T-helper 2 cell treated with Interferon-gamma antibody and Interleukin-4, amounts not matched to agents 5 μg/mL and 100 μg/mL, for 36 hours (primary cell): ENCODE measurements around the gene PTPRZ1.

ENCODE experiments used
- DNase-seq: peaks from one replicate; pipeline ENCODE4 v3.0.0; 2021; ENCODE audit warnings: low spot score
- H3K27ac Mint-ChIP-seq: one replicate; pipeline ENCODE4 v1.8.0; 2021; ENCODE audit warnings: mild to moderate bottlenecking, mixed read lengths
- H3K27me3 Mint-ChIP-seq: one replicate; pipeline ENCODE4 v1.8.0; 2021; ENCODE audit warnings: low read depth, mixed read lengths
- H3K36me3 Mint-ChIP-seq: one replicate; pipeline ENCODE4 v1.8.0; 2021; ENCODE audit warnings: low read depth, mixed read lengths
- H3K4me1 Mint-ChIP-seq: one replicate; pipeline ENCODE4 v1.8.0; 2021; ENCODE audit warnings: low read depth, mixed read lengths
- H3K4me3 Mint-ChIP-seq: one replicate; pipeline ENCODE4 v1.8.0; 2022; ENCODE audit warnings: mild to moderate bottlenecking, moderate library complexity, mixed read lengths
- H3K9me3 Mint-ChIP-seq: one replicate; pipeline ENCODE4 v1.8.0; 2021; ENCODE audit warnings: mixed read lengths

PTPRZ1 gene

DNA sequence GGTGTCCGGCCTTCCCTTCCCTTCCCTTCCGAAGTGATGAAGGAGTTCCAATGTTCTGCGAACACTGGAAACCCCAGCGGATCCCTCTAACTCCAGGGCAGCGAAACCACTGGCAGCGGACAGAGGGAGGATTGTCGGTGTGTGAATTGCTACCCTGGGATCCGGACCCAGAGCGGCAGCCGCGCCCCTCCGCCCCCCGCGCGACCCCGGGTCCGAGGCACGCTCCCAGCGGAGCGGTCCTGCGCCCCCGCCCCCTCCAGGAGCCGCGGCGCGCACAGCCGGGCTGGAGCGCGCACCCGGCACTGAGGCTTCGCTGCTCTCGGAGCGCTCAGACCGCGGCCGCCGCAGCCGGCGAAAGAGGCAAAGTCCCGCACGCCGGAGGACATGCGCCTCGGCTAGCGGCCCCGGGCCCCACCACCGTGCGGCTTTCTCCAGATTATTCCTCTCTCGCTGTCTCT, at the start of gene PTPRZ1:
TSS of gene PTPRZ1 (plus strand) at position 331 of the 458 bp plus-strand sequence. CDS start 339 bp downstream, outside the sequence.
- peaks cover 45% of the 10 kb centered on the region for H3K27me3 Mint-ChIP-seq
- H3K36me3 Mint-ChIP-seq = no peaks in the 10 kb centered on the region
- peak within 1 kb of the TSS; percentile 52 for H3K4me3 Mint-ChIP-seq
- peaks cover 3% of the 10 kb centered on the region for H3K4me1 Mint-ChIP-seq
- no peaks in the 10 kb centered on the region for H3K9me3 Mint-ChIP-seq
- no peak within 1 kb of the TSS for H3K27ac Mint-ChIP-seq
- DNase-seq = no peak

- Mint-ChIP-seq H3K9me3 (no peaks in the 10 kb centered on the region), H3K27me3 (no peaks in the 10 kb centered on the region), H3K36me3 (no peaks in the 10 kb centered on the region), H3K4me3 (no peak overlapping the region), H3K4me1 (no peaks in the 10 kb centered on the region), H3K27ac (no peak overlapping the region)
- DNase-seq = no peak
Measured at GRCh38 chr7:121824276-121824675, 48.7 kb upstream of the PTPRZ1 start.

- Mint-ChIP-seq H3K4me3 (no peak overlapping the region), H3K36me3 (no peaks in the 10 kb centered on the region), H3K9me3 (peaks cover 3% of the 10 kb centered on the region), H3K27ac (no peak overlapping the region), H3K27me3 (no peaks in the 10 kb centered on the region), H3K4me1 (no peaks in the 10 kb centered on the region)
- no peak for DNase-seq
Measured at GRCh38 chr7:121831351-121831750, 41.6 kb upstream of the PTPRZ1 start.

DNA sequence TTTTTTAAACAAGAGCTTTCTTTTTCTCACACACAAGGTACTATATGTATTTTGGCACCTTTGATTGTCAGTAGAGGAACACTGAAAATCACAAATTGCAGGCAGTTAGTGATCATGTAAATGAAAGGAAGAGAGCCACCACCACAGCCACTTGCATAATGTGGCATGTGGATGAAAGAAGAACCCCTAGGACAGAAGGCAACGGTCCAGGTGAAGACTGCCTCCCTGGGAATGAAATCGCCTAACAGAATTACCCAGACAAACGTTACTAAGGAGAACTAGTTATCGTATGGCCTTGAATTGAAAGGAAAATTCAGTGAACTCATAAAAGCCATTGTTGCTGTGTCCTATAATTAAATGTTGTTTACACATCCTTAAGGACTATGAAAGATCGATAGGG, 41.2 kb upstream of the PTPRZ1 start:
- DNase-seq = no peak
- no peaks in the 10 kb centered on the region for H3K36me3 Mint-ChIP-seq
- no peaks in the 10 kb centered on the region for H3K4me1 Mint-ChIP-seq
- H3K27ac Mint-ChIP-seq = no peak overlapping the region
- H3K27me3 Mint-ChIP-seq = no peaks in the 10 kb centered on the region
- H3K9me3 Mint-ChIP-seq = peaks cover 3% of the 10 kb centered on the region
- H3K4me3 Mint-ChIP-seq = no peak overlapping the region

DNA sequence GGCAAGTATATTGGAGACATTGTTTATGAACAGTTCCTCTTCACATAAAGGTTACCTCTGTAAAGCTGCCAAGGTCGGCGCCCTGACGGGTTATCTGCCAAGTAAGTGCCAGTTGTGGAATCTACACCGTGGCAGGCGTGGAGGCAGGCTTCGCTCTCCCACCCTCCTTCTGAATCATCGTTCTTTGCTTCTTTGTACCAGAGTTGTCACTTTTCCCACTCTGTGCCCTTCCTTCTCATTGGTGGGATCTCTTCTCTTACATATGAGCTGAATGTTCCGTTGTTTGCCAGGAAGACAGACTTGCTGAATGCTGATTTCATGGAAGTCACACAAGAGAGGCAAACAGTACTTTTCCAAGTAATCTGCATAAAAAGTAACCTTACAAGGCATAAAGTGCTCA, 40.6 kb upstream of the PTPRZ1 start:
- H3K4me1 Mint-ChIP-seq = no peaks in the 10 kb centered on the region
- no peak overlapping the region for H3K27ac Mint-ChIP-seq
- H3K27me3 Mint-ChIP-seq = no peaks in the 10 kb centered on the region
- H3K36me3 Mint-ChIP-seq = no peaks in the 10 kb centered on the region
- DNase-seq = no peak
- H3K9me3 Mint-ChIP-seq = peaks cover 3% of the 10 kb centered on the region
- H3K4me3 Mint-ChIP-seq = no peak overlapping the region

DNA sequence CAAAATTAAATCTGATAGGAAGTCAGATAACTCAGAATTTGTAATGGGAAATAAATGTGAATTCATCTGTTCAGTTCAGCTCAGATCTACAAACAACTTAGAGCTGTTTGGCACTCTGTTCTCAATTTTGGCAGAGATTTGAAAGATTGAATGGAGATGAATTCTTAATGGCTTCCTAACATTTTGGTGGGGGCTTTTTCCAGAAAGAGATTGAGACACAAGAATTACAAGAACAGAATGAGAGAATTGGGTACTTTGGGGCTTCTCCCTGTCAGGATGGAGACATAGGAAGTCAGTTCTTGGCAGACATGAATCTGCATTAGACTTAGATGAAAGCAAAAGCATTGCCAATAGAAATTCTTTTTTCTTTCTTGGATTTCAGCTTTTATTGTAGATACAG, 39.0 kb upstream of the PTPRZ1 start:
- Mint-ChIP-seq H3K27ac (no peak overlapping the region), H3K4me3 (no peak overlapping the region), H3K4me1 (no peaks in the 10 kb centered on the region), H3K36me3 (no peaks in the 10 kb centered on the region), H3K9me3 (peaks cover 3% of the 10 kb centered on the region), H3K27me3 (no peaks in the 10 kb centered on the region)
- DNase-seq = no peak

DNA sequence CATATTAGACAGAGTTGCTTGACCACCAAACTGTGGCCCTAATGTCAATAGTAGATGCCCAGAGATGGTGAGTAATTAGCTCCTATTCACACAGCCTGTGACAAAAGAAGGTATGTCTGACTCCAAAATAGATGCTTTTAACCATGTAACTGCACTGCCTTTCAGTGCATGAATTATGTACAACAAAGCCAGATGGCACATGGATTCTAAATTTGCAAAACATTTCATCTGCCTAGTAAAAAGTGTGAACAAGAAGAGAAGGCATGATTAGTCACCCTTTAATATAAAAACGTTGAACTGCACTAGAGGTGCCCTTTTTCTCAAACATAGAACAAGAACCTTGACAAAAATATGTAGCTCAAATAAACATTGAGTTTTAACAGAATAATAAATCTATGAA, 35.5 kb upstream of the PTPRZ1 start:
- no peak overlapping the region for H3K4me3 Mint-ChIP-seq
- H3K4me1 Mint-ChIP-seq = no peaks in the 10 kb centered on the region
- H3K27me3 Mint-ChIP-seq = no peaks in the 10 kb centered on the region
- no peaks in the 10 kb centered on the region for H3K36me3 Mint-ChIP-seq
- no peak for DNase-seq
- peaks cover 3% of the 10 kb centered on the region for H3K9me3 Mint-ChIP-seq
- H3K27ac Mint-ChIP-seq = no peak overlapping the region

DNA sequence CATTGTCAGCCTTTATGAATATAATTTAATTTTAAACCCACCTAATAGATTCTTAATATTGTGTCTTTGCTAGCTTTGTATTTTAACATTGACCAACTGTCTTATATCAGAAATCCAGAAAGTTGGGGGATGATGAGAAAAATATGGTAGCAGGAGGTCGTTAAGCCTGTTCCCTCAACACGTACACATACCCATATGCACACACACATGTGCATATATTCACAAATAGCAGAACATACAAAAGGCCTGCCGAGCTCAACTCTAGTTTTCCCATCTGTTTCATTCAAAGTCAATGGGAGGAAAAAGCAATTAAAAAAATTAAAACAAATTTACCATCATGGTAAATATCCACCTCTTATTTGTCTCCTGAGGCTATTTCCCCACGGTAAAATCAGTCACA, 25.9 kb upstream of the PTPRZ1 start:
- no peak overlapping the region for H3K27ac Mint-ChIP-seq
- H3K9me3 Mint-ChIP-seq = no peaks in the 10 kb centered on the region
- H3K27me3 Mint-ChIP-seq = no peaks in the 10 kb centered on the region
- H3K4me1 Mint-ChIP-seq = no peaks in the 10 kb centered on the region
- DNase-seq = no peak
- H3K36me3 Mint-ChIP-seq = no peaks in the 10 kb centered on the region
- no peak overlapping the region for H3K4me3 Mint-ChIP-seq

GRCh38 chr7:121853307-121853706, 19.7 kb upstream of the PTPRZ1 start:
- Mint-ChIP-seq H3K9me3 (no peaks in the 10 kb centered on the region), H3K4me1 (no peaks in the 10 kb centered on the region), H3K27me3 (no peaks in the 10 kb centered on the region), H3K36me3 (no peaks in the 10 kb centered on the region), H3K27ac (no peak overlapping the region), H3K4me3 (no peak overlapping the region)
- no peak for DNase-seq

DNA sequence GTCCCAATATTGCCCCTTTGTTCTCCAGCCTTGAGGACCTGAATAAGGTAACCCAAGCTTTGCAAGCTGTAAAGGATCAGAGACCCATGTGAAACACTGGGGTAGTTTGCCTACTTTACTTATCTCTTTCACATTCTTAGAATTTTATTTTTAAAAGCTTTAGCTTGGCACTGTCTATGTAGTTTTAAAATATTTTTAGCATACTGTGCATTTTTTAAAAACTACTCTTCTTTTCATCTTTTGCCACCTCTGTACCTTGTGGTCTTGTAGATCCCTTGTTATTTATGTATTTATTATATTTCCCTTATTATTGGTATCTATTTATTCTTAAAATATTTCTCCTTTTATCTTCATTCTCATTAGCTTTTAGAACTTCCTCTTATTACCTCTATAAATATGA, 12.0 kb upstream of the PTPRZ1 start:
- DNase-seq = no peak
- Mint-ChIP-seq H3K27ac (no peak overlapping the region), H3K27me3 (no peaks in the 10 kb centered on the region), H3K4me1 (no peaks in the 10 kb centered on the region), H3K9me3 (no peaks in the 10 kb centered on the region), H3K4me3 (no peak overlapping the region), H3K36me3 (no peaks in the 10 kb centered on the region)

- H3K36me3 Mint-ChIP-seq = no peaks in the 10 kb centered on the region
- H3K27ac Mint-ChIP-seq = no peak overlapping the region
- no peak overlapping the region for H3K4me3 Mint-ChIP-seq
- no peaks in the 10 kb centered on the region for H3K9me3 Mint-ChIP-seq
- no peaks in the 10 kb centered on the region for H3K27me3 Mint-ChIP-seq
- no peak for DNase-seq
- no peaks in the 10 kb centered on the region for H3K4me1 Mint-ChIP-seq
Measured at GRCh38 chr7:121862591-121862990, 10.4 kb upstream of the PTPRZ1 start.

GRCh38 chr7:121871188-121871587, 1.8 kb upstream of the PTPRZ1 start:
- Mint-ChIP-seq H3K27ac (no peak overlapping the region), H3K4me1 (peaks cover 3% of the 10 kb centered on the region), H3K9me3 (no peaks in the 10 kb centered on the region), H3K4me3 (no peak overlapping the region), H3K36me3 (no peaks in the 10 kb centered on the region), H3K27me3 (peaks cover 41% of the 10 kb centered on the region)
- no peak for DNase-seq

GRCh38 chr7:121873289-121874194, 581 bp downstream of the PTPRZ1 start:
- H3K4me3 Mint-ChIP-seq = peak overlapping the region; percentile 52
- no peaks in the 10 kb centered on the region for H3K9me3 Mint-ChIP-seq
- H3K4me1 Mint-ChIP-seq = peaks cover 3% of the 10 kb centered on the region
- H3K36me3 Mint-ChIP-seq = no peaks in the 10 kb centered on the region
- H3K27me3 Mint-ChIP-seq = peaks cover 45% of the 10 kb centered on the region
- DNase-seq = no peak
- no peak overlapping the region for H3K27ac Mint-ChIP-seq

- Mint-ChIP-seq H3K27ac (no peak overlapping the region), H3K9me3 (no peaks in the 10 kb centered on the region), H3K27me3 (peaks cover 45% of the 10 kb centered on the region), H3K4me1 (peaks cover 3% of the 10 kb centered on the region), H3K36me3 (no peaks in the 10 kb centered on the region), H3K4me3 (no peak overlapping the region)
- DNase-seq = no peak
Measured at GRCh38 chr7:121874298-121874697, 1.3 kb downstream of the PTPRZ1 start.

- Mint-ChIP-seq H3K27ac (no peak overlapping the region), H3K9me3 (no peaks in the 10 kb centered on the region), H3K36me3 (no peaks in the 10 kb centered on the region), H3K4me1 (peaks cover 3% of the 10 kb centered on the region), H3K27me3 (peaks cover 45% of the 10 kb centered on the region), H3K4me3 (no peak overlapping the region)
- no peak for DNase-seq
Measured at GRCh38 chr7:121875203-121875602, 2.2 kb downstream of the PTPRZ1 start.
